OCI-LY3 (cell line): ENCODE measurements around the gene PEMT.

Experiments
- CTCF ChIP-seq: fragments of 200-600, 300-600 bp; sonication (generic); IDR thresholded peaks from 2 replicates; pipeline ENCODE4 v1.5.1; 2014; ENCODE audit warnings: antibody characterized with exemption, low read length, low read depth
- EZH2phosphoT487 ChIP-seq: fragments of 200-600 bp; shearing (Covaris generic); IDR thresholded peaks from 2 replicates; pipeline ENCODE4 v1.6.1; 2018; ENCODE audit warnings: antibody characterized with exemption, mixed run types, low read depth

GRCh38 chr17:17587614-17588337, 3.7 kb downstream of the PEMT start:
- TF ChIP-seq CTCF (no peak), EZH2phosphoT487 (no peak)
